AG09319 (cell line): Measurements from ENCODE around the gene ELF2.
"Not testable (repeated sequence)": the region's sequence is repeated elsewhere in the genome, so short reads cannot be mapped to it uniquely, and the experiment has no call there.

Experiments used
- DNase-seq: peaks from one replicate; pipeline ENCODE4 v3.0.0-alpha.2; 2010; ENCODE audit warnings: low read depth; ENCODE audit errors: extremely low read depth
- CTCF ChIP-seq: IDR thresholded peaks from 2 replicates; pipeline ENCODE4 v1.5.1; 2011; ENCODE audit warnings: low read depth, mild to moderate bottlenecking, inconsistent platforms, low read length, moderate library complexity

ELF2 gene

DNA sequence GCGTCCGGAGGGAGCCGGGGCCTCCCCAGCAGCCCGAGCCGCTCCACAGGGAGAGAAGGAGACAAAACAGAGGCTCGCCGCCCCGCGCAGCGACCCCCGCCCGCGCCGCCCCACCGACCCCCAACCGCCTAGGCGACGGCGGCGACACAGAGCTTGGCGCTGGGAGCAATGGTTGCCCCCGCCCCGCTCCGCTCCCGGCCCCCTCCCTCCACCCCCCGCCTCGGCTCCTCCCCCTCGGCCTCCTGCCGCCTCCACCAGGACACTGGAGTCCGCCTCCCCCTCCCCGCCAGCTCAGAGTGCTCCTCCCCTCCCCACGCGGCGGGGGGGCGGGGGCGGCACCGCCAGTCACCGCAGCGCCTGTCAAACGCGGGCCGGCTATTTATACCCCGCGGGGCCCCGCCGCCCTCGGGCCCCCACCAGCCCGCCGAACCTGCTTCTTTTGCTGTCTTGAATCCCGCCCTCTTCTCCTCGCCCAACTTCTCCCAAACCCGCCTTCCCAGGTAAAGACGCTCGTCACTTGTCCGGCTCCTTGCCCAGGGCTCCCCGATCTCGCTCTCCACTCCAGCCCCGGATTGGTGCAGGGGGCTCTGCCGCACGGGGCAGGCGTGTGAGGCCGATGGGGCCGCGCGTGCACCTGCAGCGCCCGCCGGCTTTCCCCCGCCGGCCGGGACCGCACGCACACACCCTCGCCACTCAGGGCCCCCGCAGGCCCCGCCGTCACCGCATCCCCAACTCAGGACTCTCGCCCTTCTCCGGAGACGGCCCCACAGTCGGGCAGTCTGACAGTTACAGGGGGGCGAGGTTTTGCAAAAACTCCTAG is at the start of gene ELF2:
Gene ELF2 (minus strand): TSS at position 170 of the 820 bp plus-strand sequence. CDS start 39,517 bp downstream, outside the sequence.
- no peak for TF ChIP-seq CTCF
- peak; percentile 73 for DNase-seq

GRCh38 chr4:139223682-139224317 is 46.8 kb upstream of the ELF2 start:
- TF ChIP-seq CTCF = no peak

DNA sequence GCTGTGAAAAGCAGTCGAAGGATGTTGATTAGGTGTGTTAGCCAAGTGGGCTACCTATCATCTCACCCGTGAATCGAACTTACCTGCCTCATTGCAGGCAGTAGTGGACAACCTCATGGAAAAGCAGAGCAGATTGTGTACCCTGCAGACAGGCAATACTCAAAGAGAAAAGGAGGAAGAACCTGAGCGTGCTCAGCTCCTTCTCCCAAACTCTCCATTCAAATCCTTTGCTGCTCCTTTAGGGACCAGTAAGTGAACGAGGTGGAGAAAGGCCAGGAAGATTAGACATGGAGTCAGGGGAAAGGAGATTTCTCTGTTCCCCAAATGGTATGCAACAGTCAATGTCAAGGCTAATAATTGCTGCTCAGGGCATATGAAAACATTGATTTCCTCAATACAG is 45.2 kb upstream of the ELF2 start:
- DNase-seq = no peak
- no peak for TF ChIP-seq CTCF

More at GRCh38 chr4:139223682-139224317, 46.8 kb upstream of the ELF2 start:
- DNase-seq = no peak

DNA sequence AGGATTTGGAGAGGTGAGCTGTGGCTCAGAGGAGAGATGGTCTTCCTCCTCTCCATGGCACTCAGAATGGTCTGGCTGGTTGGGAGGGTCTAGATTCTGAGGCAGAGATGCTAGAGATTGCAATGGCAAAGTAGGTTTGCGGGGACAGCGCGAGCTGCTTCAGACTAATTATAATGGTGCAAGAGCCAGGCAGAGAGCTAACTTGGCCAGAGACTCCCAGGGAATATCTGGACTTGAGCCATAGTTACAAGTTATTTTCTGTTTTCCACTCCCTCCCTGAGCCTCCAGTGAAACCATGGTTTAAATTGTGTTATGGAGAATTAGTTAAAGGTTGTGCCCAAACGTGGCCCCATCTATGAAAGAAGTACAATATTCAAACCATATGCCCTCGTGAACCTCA is 44.7 kb upstream of the ELF2 start:
- no peak for TF ChIP-seq CTCF

GRCh38 chr4:139219450-139220055 is 42.5 kb upstream of the ELF2 start:
- DNase-seq = no peak
- TF ChIP-seq CTCF = no peak

More for the DNA sequence above, 44.7 kb upstream of the ELF2 start:
- DNase-seq = no peak

GRCh38 chr4:139214039-139214534 is 37.1 kb upstream of the ELF2 start:
- DNase-seq = no peak
- TF ChIP-seq CTCF = no peak

GRCh38 chr4:139213633-139214032 is 36.6 kb upstream of the ELF2 start:
- DNase-seq = not testable (repeated sequence)
